GM12878 (cell line): Measurements from ENCODE around the gene EMID1.

Experiments used
- CEBPB ChIP-seq, 2 experiments: fragments of 150-350 bp in 1 of 2; IDR thresholded peaks; 2 replicates each; pipeline ENCODE4 v1.6.1; 2012 to 2014; ENCODE audit warnings: low read depth in 2 of 2, low read length in 2 of 2, borderline replicate concordance in 1 of 2, inconsistent platforms in 1 of 2
- POLR2AphosphoS5 ChIP-seq: IDR thresholded peaks from 2 replicates; pipeline ENCODE4 v1.6.1; 2011; ENCODE audit warnings: mild to moderate bottlenecking, low read length, inconsistent platforms
- SMC3 ChIP-seq: IDR thresholded peaks from 2 replicates; pipeline ENCODE4 v1.6.1; 2011; ENCODE audit warnings: low read length, improper control_type of control experiment, borderline replicate concordance

DNA sequence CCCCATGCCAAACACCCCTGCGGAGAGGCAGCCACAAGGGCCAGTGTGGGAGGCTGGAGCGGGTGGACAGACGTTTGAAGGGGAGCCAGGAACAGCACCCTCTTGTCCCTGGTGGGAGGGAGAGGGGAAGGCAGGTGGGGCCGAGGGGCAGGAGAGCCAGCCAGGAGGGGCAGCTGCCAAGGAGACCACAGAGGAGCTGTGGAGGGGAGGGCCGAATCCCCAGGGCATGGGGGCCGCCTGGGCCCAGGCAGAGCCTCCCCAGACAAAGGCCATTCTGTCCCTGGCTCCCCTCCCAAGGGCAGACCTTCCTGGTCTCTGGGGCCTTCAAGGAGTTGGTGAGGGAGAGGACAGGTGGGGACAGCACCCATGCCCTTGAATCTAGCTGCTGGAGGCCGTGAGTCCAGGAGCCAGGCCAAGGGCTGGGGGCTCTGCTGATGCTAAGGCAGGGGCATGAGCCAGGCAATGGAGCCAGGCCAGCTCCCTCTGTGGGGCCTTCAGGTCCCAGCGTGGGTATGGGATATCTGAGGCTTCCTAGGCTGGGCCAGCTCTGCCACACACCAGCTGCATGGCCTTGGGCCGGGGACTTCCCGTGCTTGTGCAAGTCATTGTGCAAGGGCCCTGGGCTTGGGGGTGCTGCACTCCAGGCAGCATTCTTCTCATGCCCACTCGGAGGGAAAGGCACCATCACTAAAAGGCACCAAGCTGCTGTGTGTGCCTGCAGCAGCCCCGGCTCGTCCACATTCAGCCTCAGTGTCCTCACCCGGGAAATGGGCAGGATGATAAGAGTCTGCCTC is 11.4 kb downstream of the EMID1 start:
- TF ChIP-seq POLR2AphosphoS5, result no peak
- no peak for TF ChIP-seq SMC3
- TF ChIP-seq CEBPB (IDR thresholded peaks at IDR 0.05; ENCODE audit: borderline replicate concordance in 1 of 2, low read depth in 2 of 2, low read length in 2 of 2), result no peak
